Transverse colon (tissue), 4 donors: ENCODE data around the gene PRG3. TPM values are rescaled to one million over a fixed set of nuclear protein-coding genes. Genes with fewer than 3 reads are reported as not detected.

ENCODE experiments used
- DNase-seq: peaks from one replicate; pipeline ENCODE4 v3.0.0-alpha.2; 2019
- H3K27ac ChIP-seq, 4 donors: fragments of 200-600 bp; sonication (generic); 2 replicates each; pipeline ENCODE4 v1.5.1; 2016 to 2018; ENCODE audit warnings: inconsistent platforms in 4 of 4
- H3K27me3 ChIP-seq: fragments of 200-600 bp; sonication (generic); 2 replicates; pipeline ENCODE4 v1.5.1; 2017; ENCODE audit warnings: inconsistent platforms
- H3K36me3 ChIP-seq, 4 donors: fragments of 200-600 bp; sonication (generic); 2 replicates each; pipeline ENCODE4 v1.5.1; 2017 to 2019; ENCODE audit warnings: inconsistent platforms in 4 of 4
- H3K4me1 ChIP-seq, 4 donors: fragments of 200-600 bp; sonication (generic); 2 replicates each; pipeline ENCODE4 v1.5.1; 2017 to 2020; ENCODE audit warnings: inconsistent platforms in 4 of 4
- H3K4me3 ChIP-seq, 4 donors: fragments of 200-600 bp; sonication (generic); 1 replicate in 1 of 4; 2 replicates in 3 of 4; pipeline versions ENCODE4 v1.5.1 to v1.6.1; 2017 to 2019; ENCODE audit warnings: inconsistent platforms in 4 of 4
- H3K9me3 ChIP-seq, 2 donors: fragments of 200-600 bp; sonication (generic); 2 replicates each; pipeline ENCODE4 v1.5.1; 2017 to 2019; ENCODE audit warnings: inconsistent platforms in 2 of 2
- CTCF ChIP-seq, 5 experiments: fragments of 200-600 bp in 3 of 5; fragments of 450-650 bp in 2 of 5; sonication (generic) in 3 of 5; IDR thresholded peaks; 1 replicate in 2 of 5; 2 replicates in 3 of 5; pipeline ENCODE4 v1.5.1; 2016 to 2017; ENCODE audit warnings: antibody characterized with exemption in 5 of 5, inconsistent platforms in 3 of 5, mild to moderate bottlenecking in 2 of 5, moderate library complexity in 1 of 5
- EP300 ChIP-seq: sonication (generic); formaldehyde crosslinking; IDR thresholded peaks from one replicate; pipeline ENCODE4 v1.6.1; 2017; ENCODE audit warnings: antibody characterized with exemption, low read depth
- POLR2A ChIP-seq: fragments of 450-650 bp; IDR thresholded peaks from one replicate; pipeline ENCODE4 v1.6.1; 2016; ENCODE audit warnings: antibody characterized with exemption, mild to moderate bottlenecking, moderate library complexity
- POLR2AphosphoS5 ChIP-seq, 3 donors: sonication (generic); formaldehyde crosslinking; IDR thresholded peaks; one replicate each; pipeline ENCODE4 v1.6.1; 2016; ENCODE audit warnings: antibody characterized with exemption in 3 of 3
- WGBS, 2 donors: methylation state at CpG; one replicate each; pipeline ENCODE4 v1.1.5; 2018; ENCODE audit warnings: low coverage in 1 of 2; 5-methylcytosine and 5-hydroxymethylcytosine counted together
- in situ Hi-C, 4 donors: fragments of 200-750 bp; cut with MboI; loops; one replicate each; pipeline versions ENCODE4 v1.15.0 to v1.15.1; 2017; ENCODE audit warnings: low sequenced_read_pairs in 3 of 4, low pct_ligation_motif_present in 1 of 4, low pct_unique_long_range_greater_than_20kb in 1 of 4
- intact Hi-C: fragments of 100-400 bp; cut with DNase I; formaldehyde crosslinking; loops from one replicate; pipeline ENCODE4 v1.15.1; 2023; ENCODE audit warnings: low total_unique reads
- total RNA-seq, 4 donors: library from RNA; depleted of rRNA; stranded (reverse); fragments of >200 nt; gene quantifications; one replicate each; pipeline ENCODE4 v1.1.0, GENCODE V29; 2016

The PRG3 gene
- total RNA-seq, 4 donors from 2014 or later = not detected

GRCh38 chr11:57377107-57377506 is 3.8 kb downstream of the PRG3 start:
- Histone ChIP-seq H3K27ac (no peak overlapping the region), H3K36me3 (no peaks in the 10 kb centered on the region), H3K4me1 (no peaks in the 10 kb centered on the region), H3K27me3 (no peaks in the 10 kb centered on the region), H3K9me3 (no peaks in the 10 kb centered on the region), H3K4me3 (no peak overlapping the region)
- intact Hi-C loops (no loop called here), in situ Hi-C loops (no loop called here)
- TF ChIP-seq EP300 (no peak), POLR2A (no peak), POLR2AphosphoS5 (IDR thresholded peaks at IDR 0.05) (no peak)
- DNase-seq = no peak
- 51 to 60% methylated on average over 1 to 5 of the region's 5 CpGs for WGBS, 2 donors

GRCh38 chr11:57376095-57377090 is 4.6 kb downstream of the PRG3 start:
- H3K27me3 ChIP-seq = no peaks in the 10 kb centered on the region

GRCh38 chr11:57375490-57375889 is 5.5 kb downstream of the PRG3 start:
- Histone ChIP-seq H3K27me3 (no peaks in the 10 kb centered on the region), H3K9me3 (no peaks in the 10 kb centered on the region), H3K27ac (no peak overlapping the region), H3K4me3 (no peak overlapping the region), H3K4me1 (no peaks in the 10 kb centered on the region), H3K36me3 (no peaks in the 10 kb centered on the region)
- no peak for TF ChIP-seq EP300
- no peak for TF ChIP-seq CTCF (IDR thresholded peaks at IDR 0.05)
- TF ChIP-seq POLR2A = no peak
- TF ChIP-seq POLR2AphosphoS5 (IDR thresholded peaks at IDR 0.05) = no peak
- intact Hi-C loops (no loop called here), in situ Hi-C loops (no loop called here)
- whole genome bisulfite sequencing, 2 donors = 84% methylated on average over 2 of the region's 2 CpGs; no CpG with 5 or more reads in 1 of the 2 donors
- DNase-seq = no peak

More at GRCh38 chr11:57376095-57377090, 4.6 kb downstream of the PRG3 start:
- 42 to 73% methylated on average over 4 to 21 of the region's 26 CpGs for WGBS, 2 donors
- intact Hi-C loops (no loop called here), in situ Hi-C loops (no loop called here)
- Histone ChIP-seq H3K36me3 (no peaks in the 10 kb centered on the region), H3K4me1 (no peaks in the 10 kb centered on the region), H3K27ac (no peak overlapping the region), H3K9me3 (no peaks in the 10 kb centered on the region), H3K4me3 (no peak overlapping the region)
- no peak for DNase-seq
- TF ChIP-seq CTCF (IDR thresholded peaks at IDR 0.05) (no peak), EP300 (no peak), POLR2AphosphoS5 (IDR thresholded peaks at IDR 0.05) (no peak), POLR2A (no peak)

- no peaks in the 10 kb centered on the region for H3K36me3 ChIP-seq
- no peaks in the 10 kb centered on the region for H3K9me3 ChIP-seq
- H3K27me3 ChIP-seq = no peaks in the 10 kb centered on the region
- WGBS, 2 donors = 93 to 100% methylated on average over 2 to 3 of the region's 3 CpGs
- DNase-seq = no peak
- in situ Hi-C loops = no loop called here
- no peaks in the 10 kb centered on the region for H3K4me1 ChIP-seq
- intact Hi-C loops = no loop called here
- TF ChIP-seq CTCF (IDR thresholded peaks at IDR 0.05) = no peak
- TF ChIP-seq POLR2A = no peak
- no peak for TF ChIP-seq POLR2AphosphoS5 (IDR thresholded peaks at IDR 0.05)
- TF ChIP-seq EP300 = no peak
- no peak overlapping the region for H3K4me3 ChIP-seq
- no peak overlapping the region for H3K27ac ChIP-seq
These were observed 6.0 kb downstream of the PRG3 start for GRCh38 chr11:57374966-57375365.
